ENCODE data around the gene GLS. TPM values are rescaled to one million over a fixed set of nuclear protein-coding genes. Genes with fewer than 3 reads are reported as not detected.

GLS gene
- total and polyA plus RNA-seq, 3 experiments from 2014 or later = 50.9 to 222 (median 209) TPM

DNA sequence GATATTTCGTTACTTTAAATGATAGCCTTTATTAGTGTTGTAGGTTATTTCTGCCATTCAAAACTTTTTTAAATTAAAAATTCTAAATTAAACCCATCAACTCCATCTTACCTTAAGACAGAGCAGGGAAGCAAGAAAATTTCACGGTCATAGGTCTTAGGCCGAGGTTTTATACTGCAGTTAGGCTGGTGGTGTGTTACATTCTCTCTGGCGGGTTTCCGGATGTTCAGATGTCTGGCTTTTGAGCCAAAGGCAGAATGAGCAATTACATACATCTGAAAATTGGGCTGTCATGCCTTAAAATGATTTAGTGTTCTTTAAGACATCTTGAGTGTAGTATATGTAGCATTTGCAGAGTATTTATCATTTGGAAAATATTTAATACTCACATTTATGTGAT, 27.9 kb downstream of the GLS start:
- Mint-ChIP-seq H3K4me1 (peaks cover 34 to 68% (median 57%) of the 10 kb centered on the region in 3 donors), H3K36me3 (peaks cover 4 to 68% (median 11%) of the 10 kb centered on the region in 3 donors), H3K9me3 (no peaks in the 10 kb centered on the region), H3K27me3 (peaks cover 0 to 1% of the 10 kb centered on the region in 2 donors), H3K27ac (no peak overlapping the region), H3K4me3 (no peak overlapping the region)
- Histone ChIP-seq H3K27me3 (ENCODE audit: insufficient read depth, low read length, poor library complexity, severe bottlenecking) (no peaks in the 10 kb centered on the region), H3K36me3 (ENCODE audit: insufficient read depth, low read length) (peaks cover 11% of the 10 kb centered on the region), H3K4me1 (ENCODE audit: insufficient read depth, low read length) (peaks cover 8% of the 10 kb centered on the region), H3K27ac (ENCODE audit: low read depth, low read length) (no peak overlapping the region), H3K4me3 (ENCODE audit: low read length) (no peak overlapping the region), H3K9me3 (ENCODE audit: low read length) (no peaks in the 10 kb centered on the region)
- DNase-seq = no peak
- ChIA-PET CTCF (no interaction called here), POLR2A (no interaction called here)

DNA sequence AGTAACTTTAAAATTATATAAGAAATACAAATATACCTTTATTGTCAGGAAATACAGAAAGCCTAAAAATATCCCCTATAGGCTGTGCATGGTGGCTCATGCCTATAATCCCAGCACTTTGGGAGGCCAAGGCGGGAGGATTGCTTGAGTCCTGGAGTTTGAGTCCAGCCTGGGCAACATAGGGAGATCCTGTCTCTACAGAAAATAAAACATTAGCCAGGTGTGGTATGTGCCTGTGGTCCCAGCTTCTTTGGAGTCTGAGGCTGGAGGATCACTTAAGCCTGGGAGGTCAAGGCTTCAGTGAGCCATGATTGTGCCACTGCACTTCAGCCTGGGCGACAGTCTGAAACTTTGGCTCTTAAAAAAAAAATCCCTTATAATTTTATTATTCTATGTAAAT, 29.1 kb downstream of the GLS start:
- POLR2A ChIA-PET = no interaction called here
- no peak overlapping the region for H3K4me3 Mint-ChIP-seq
- peaks cover 4 to 64% (median 12%) of the 10 kb centered on the region in 3 donors for H3K36me3 Mint-ChIP-seq
- DNase-seq = no peak
- CTCF ChIA-PET = no interaction called here
- Histone ChIP-seq H3K4me3 (ENCODE audit: low read length) (no peak overlapping the region), H3K4me1 (ENCODE audit: insufficient read depth, low read length) (peaks cover 8% of the 10 kb centered on the region), H3K36me3 (ENCODE audit: insufficient read depth, low read length) (peaks cover 4% of the 10 kb centered on the region), H3K9me3 (ENCODE audit: low read length) (no peaks in the 10 kb centered on the region), H3K27ac (ENCODE audit: low read depth, low read length) (no peak overlapping the region), H3K27me3 (ENCODE audit: insufficient read depth, low read length, poor library complexity, severe bottlenecking) (no peaks in the 10 kb centered on the region)
- H3K27me3 Mint-ChIP-seq = peaks cover 0 to 1% of the 10 kb centered on the region in 2 donors
- peaks cover 37 to 62% (median 58%) of the 10 kb centered on the region in 3 donors for H3K4me1 Mint-ChIP-seq
- H3K9me3 Mint-ChIP-seq = no peaks in the 10 kb centered on the region
- H3K27ac Mint-ChIP-seq = no peak overlapping the region

DNA sequence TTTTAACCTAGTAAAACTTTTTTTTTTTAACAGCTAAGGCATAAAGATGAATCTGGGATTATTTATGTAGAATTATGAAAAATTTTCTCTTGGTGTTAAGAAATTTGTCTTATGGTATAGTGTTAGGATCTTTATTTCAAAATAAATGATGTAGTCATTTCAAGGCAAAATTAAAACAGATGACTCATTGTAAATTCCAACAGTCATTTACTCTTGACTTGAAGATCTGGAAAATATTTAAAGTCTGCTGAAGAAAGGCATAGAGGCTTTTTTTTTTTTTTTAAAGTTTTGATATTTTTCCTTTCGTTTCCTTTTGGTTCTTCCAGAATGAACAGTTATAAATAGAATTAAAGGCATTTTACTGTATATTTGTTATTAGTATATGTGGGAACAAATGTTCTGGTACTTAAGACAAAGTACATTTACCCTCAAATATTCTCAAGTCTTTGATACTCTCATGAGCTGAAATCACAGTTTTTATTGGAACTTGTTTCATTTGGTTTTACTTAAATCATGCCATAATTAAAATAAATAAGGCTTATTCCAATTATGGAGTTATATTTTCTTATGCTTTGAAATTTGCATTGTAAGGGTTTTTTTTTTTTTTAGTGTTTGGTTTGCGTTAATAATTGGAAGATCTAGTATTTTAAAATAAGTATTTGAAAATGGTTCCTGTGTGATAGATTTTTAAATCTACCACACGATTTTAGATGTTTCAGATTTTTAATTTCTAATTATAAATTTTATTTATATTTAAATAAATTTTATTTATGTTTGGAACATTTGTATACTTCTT, 29.9 kb downstream of the GLS start:
- CTCF ChIA-PET = interaction anchor here (2.1 kb wide), 1 partner anchor 60 kb away, joined by 5 read pairs; no protein-coding TSS in a partner anchor
- no peak for DNase-seq
- H3K4me1 Mint-ChIP-seq = peaks cover 35 to 57% (median 55%) of the 10 kb centered on the region in 3 donors
- H3K27me3 ChIP-seq (ENCODE audit: insufficient read depth, low read length, poor library complexity, severe bottlenecking) = no peaks in the 10 kb centered on the region
- H3K36me3 ChIP-seq (ENCODE audit: insufficient read depth, low read length) = peaks cover 4% of the 10 kb centered on the region
- H3K27ac Mint-ChIP-seq = no peak overlapping the region
- no peak overlapping the region for H3K4me3 ChIP-seq (ENCODE audit: low read length)
- H3K4me1 ChIP-seq (ENCODE audit: insufficient read depth, low read length) = peaks cover 8% of the 10 kb centered on the region
- no peaks in the 10 kb centered on the region for H3K9me3 Mint-ChIP-seq
- no peak overlapping the region for H3K4me3 Mint-ChIP-seq
- POLR2A ChIA-PET = no interaction called here
- H3K27me3 Mint-ChIP-seq = peaks cover 0 to 1% of the 10 kb centered on the region in 2 donors
- no peak overlapping the region for H3K27ac ChIP-seq (ENCODE audit: low read depth, low read length)
- H3K36me3 Mint-ChIP-seq = peaks cover 4 to 60% (median 10%) of the 10 kb centered on the region in 3 donors
- H3K9me3 ChIP-seq (ENCODE audit: low read length) = no peaks in the 10 kb centered on the region

DNA sequence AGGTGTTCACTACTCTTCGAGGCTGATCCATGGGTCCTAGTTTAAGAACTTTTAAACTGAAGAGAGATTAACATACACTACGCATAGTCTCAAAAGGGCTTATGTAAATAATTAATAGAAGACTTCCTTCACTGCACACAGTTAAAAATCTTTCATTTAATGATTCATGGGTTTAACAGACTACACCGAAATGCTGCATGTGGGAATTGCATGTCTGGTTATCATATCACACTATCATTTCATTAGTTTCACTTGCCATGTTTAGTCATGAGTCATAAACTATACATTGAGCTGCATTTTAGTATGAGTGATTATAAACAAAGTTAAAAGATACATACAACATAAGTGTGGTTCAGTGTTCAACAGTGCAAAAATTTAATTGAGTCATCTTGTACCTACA, 31.2 kb downstream of the GLS start:
- Histone ChIP-seq H3K4me3 (ENCODE audit: low read length) (no peak overlapping the region), H3K9me3 (ENCODE audit: low read length) (no peaks in the 10 kb centered on the region), H3K27me3 (ENCODE audit: insufficient read depth, low read length, poor library complexity, severe bottlenecking) (no peaks in the 10 kb centered on the region), H3K36me3 (ENCODE audit: insufficient read depth, low read length) (peaks cover 4% of the 10 kb centered on the region), H3K4me1 (ENCODE audit: insufficient read depth, low read length) (peaks cover 8% of the 10 kb centered on the region), H3K27ac (ENCODE audit: low read depth, low read length) (no peak overlapping the region)
- no peak for DNase-seq
- no peaks in the 10 kb centered on the region for H3K9me3 Mint-ChIP-seq
- POLR2A ChIA-PET = no interaction called here
- H3K27ac Mint-ChIP-seq = peak overlapping the region in 6 of 8 donors; percentile 4 to 82 (median 45)
- H3K4me1 Mint-ChIP-seq = peaks cover 42 to 65% (median 63%) of the 10 kb centered on the region in 3 donors
- peak overlapping the region in 2 of 7 donors; percentile 3 to 12 for H3K4me3 Mint-ChIP-seq
- CTCF ChIA-PET = interaction anchor here (2.1 kb wide), 1 partner anchor 62 kb away, joined by 5 read pairs; no protein-coding TSS in a partner anchor
- H3K27me3 Mint-ChIP-seq = peaks cover 0 to 1% of the 10 kb centered on the region in 2 donors
- peaks cover 10 to 63% (median 17%) of the 10 kb centered on the region in 3 donors for H3K36me3 Mint-ChIP-seq

DNA sequence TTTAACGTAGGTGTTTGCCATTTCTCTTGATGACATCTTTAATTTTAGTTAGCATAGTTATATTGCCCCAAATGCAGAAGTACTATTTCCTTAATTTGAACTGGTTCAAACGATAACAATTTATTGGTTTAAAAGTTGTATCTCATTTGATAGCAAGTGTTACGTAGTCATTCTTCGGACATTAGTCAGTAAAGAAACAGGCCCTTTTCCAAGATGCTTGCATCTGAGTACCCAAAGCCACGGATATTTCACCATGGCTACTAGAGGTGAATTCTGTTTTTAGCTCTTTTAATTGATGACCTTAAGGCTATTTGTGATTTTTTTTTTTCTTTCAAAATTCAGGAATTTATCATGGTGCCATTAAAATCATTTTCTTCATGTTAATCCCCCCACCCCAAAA, 32.1 kb downstream of the GLS start:
- H3K9me3 ChIP-seq (ENCODE audit: low read length) = no peaks in the 10 kb centered on the region
- H3K27me3 Mint-ChIP-seq = peaks cover 0 to under 1% of the 10 kb centered on the region in 2 donors
- H3K27ac Mint-ChIP-seq = peak overlapping the region in 2 of 8 donors; percentile 13 to 49
- peaks cover 4% of the 10 kb centered on the region for H3K36me3 ChIP-seq (ENCODE audit: insufficient read depth, low read length)
- no peak for DNase-seq
- H3K36me3 Mint-ChIP-seq = peaks cover 15 to 67% (median 24%) of the 10 kb centered on the region in 3 donors
- H3K9me3 Mint-ChIP-seq = no peaks in the 10 kb centered on the region
- peaks cover 47 to 71% (median 69%) of the 10 kb centered on the region in 3 donors for H3K4me1 Mint-ChIP-seq
- H3K27ac ChIP-seq (ENCODE audit: low read depth, low read length) = no peak overlapping the region
- no peak overlapping the region for H3K4me3 Mint-ChIP-seq
- no peaks in the 10 kb centered on the region for H3K27me3 ChIP-seq (ENCODE audit: insufficient read depth, low read length, poor library complexity, severe bottlenecking)
- CTCF ChIA-PET = interaction anchor here (1.0 to 2.1 kb wide), 3 partner anchors 12 to 62 kb away, joined by 3 to 5 read pairs (median 4); no protein-coding TSS in a partner anchor
- H3K4me3 ChIP-seq (ENCODE audit: low read length) = no peak overlapping the region
- H3K4me1 ChIP-seq (ENCODE audit: insufficient read depth, low read length) = peaks cover 8% of the 10 kb centered on the region
- POLR2A ChIA-PET = no interaction called here

DNA sequence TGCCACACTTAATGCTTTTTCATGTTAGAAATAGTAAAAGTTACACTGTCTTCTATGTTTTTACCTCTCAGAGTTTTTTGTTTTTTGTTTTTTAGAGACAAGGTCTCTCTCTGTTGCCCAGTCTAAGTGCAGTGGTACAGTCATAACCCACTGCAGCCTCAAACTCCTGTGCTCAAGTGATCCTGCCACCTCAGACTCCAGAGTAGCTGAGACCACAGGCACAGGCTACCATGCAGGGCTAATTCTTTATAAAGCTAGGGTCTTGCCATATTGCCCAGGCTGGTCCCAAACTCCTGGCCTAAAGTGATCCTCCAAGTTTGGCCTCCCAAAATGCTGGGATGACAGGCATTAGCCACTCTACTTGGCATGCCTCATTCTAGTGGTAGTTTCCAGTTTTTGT, 33.1 kb downstream of the GLS start:
- Histone ChIP-seq H3K9me3 (ENCODE audit: low read length) (no peaks in the 10 kb centered on the region), H3K4me3 (ENCODE audit: low read length) (no peak overlapping the region), H3K4me1 (ENCODE audit: insufficient read depth, low read length) (peaks cover 8% of the 10 kb centered on the region), H3K27me3 (ENCODE audit: insufficient read depth, low read length, poor library complexity, severe bottlenecking) (no peaks in the 10 kb centered on the region), H3K36me3 (ENCODE audit: insufficient read depth, low read length) (peaks cover 4% of the 10 kb centered on the region), H3K27ac (ENCODE audit: low read depth, low read length) (no peak overlapping the region)
- CTCF ChIA-PET = interaction anchor here (1.0 to 1.5 kb wide), 2 partner anchors 13 to 21 kb away, joined by 3 to 4 read pairs; no protein-coding TSS in a partner anchor
- H3K4me3 Mint-ChIP-seq = no peak overlapping the region
- peak overlapping the region in 4 of 8 donors; percentile 11 to 80 (median 36) for H3K27ac Mint-ChIP-seq
- no peaks in the 10 kb centered on the region for H3K9me3 Mint-ChIP-seq
- H3K27me3 Mint-ChIP-seq = no peaks in the 10 kb centered on the region
- H3K36me3 Mint-ChIP-seq = peaks cover 17 to 70% (median 24%) of the 10 kb centered on the region in 3 donors
- H3K4me1 Mint-ChIP-seq = peaks cover 49 to 75% (median 73%) of the 10 kb centered on the region in 3 donors
- POLR2A ChIA-PET = no interaction called here
- no peak for DNase-seq

DNA sequence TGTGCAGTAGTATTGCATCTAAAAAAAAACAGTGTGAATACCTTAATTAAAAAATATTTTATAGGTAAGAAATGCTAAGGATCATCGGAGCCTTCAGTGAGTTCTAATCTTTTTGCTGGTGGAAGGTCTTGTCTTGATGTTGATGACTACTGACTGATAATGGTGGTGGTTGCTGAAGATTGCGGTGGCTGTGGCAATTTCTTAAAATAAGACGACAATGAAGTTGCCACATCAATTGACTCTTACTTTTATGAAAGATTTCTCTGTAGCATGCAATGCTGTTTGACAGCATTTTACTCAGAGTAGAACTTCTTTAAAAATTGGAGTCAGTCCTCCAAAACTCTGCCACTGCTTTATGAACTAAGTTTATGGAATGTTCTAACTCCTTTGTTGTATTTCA, 36.2 kb downstream of the GLS start:
- Histone ChIP-seq H3K36me3 (ENCODE audit: insufficient read depth, low read length) (peaks cover 11% of the 10 kb centered on the region), H3K4me1 (ENCODE audit: insufficient read depth, low read length) (peaks cover under 1% of the 10 kb centered on the region), H3K27ac (ENCODE audit: low read depth, low read length) (no peak overlapping the region), H3K27me3 (ENCODE audit: insufficient read depth, low read length, poor library complexity, severe bottlenecking) (no peaks in the 10 kb centered on the region), H3K9me3 (ENCODE audit: low read length) (no peaks in the 10 kb centered on the region), H3K4me3 (ENCODE audit: low read length) (no peak overlapping the region)
- ChIA-PET CTCF (interaction anchor here (1.7 kb wide), 1 partner anchor 67 kb away, joined by 6 read pairs; no protein-coding TSS in a partner anchor), POLR2A (no interaction called here)
- peak in 1 of 5 donors; percentile 45 for DNase-seq
- Mint-ChIP-seq H3K36me3 (peaks cover 17 to 67% (median 26%) of the 10 kb centered on the region in 3 donors), H3K27me3 (no peaks in the 10 kb centered on the region), H3K9me3 (no peaks in the 10 kb centered on the region), H3K4me1 (peaks cover 38 to 56% (median 54%) of the 10 kb centered on the region in 3 donors), H3K27ac (peak overlapping the region in 3 of 8 donors; percentile 17 to 61 (median 48)), H3K4me3 (no peak overlapping the region)

DNA sequence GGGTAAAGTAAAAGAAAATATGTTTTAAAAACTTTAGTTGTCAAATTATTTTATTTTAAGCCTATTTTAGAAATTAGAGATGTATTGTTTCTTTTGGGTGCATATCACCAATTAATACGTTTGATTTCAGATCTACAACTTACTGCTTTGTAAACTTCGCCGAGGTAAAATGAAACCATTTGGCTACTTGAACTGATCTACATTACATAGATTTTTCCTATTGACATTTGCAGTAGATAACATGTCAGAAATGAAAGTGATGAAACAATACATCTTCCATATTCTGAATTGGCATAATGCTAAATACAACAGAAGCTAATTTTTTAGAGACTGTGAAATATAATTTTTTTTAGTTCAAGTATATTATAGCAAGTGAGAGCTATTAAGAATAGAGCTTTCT, 39.5 kb downstream of the GLS start:
- H3K4me1 Mint-ChIP-seq = peaks cover 39 to 49% (median 49%) of the 10 kb centered on the region in 3 donors
- POLR2A ChIA-PET = no interaction called here
- no peak overlapping the region for H3K4me3 ChIP-seq (ENCODE audit: low read length)

More for the DNA sequence above, 39.5 kb downstream of the GLS start:
- CTCF ChIA-PET = interaction anchor here (1.5 kb wide), 1 partner anchor 70 kb away, joined by 3 read pairs; no protein-coding TSS in a partner anchor
- H3K36me3 ChIP-seq (ENCODE audit: insufficient read depth, low read length) = peaks cover 27% of the 10 kb centered on the region
- no peak overlapping the region for H3K4me3 Mint-ChIP-seq
- H3K36me3 Mint-ChIP-seq = peaks cover 25 to 76% (median 35%) of the 10 kb centered on the region in 3 donors
- DNase-seq = no peak
- no peak overlapping the region for H3K27ac ChIP-seq (ENCODE audit: low read depth, low read length)
- peak overlapping the region in 1 of 8 donors; percentile 47 for H3K27ac Mint-ChIP-seq
- no peaks in the 10 kb centered on the region for H3K4me1 ChIP-seq (ENCODE audit: insufficient read depth, low read length)
- no peaks in the 10 kb centered on the region for H3K27me3 ChIP-seq (ENCODE audit: insufficient read depth, low read length, poor library complexity, severe bottlenecking)
- no peaks in the 10 kb centered on the region for H3K9me3 ChIP-seq (ENCODE audit: low read length)
- H3K9me3 Mint-ChIP-seq = no peaks in the 10 kb centered on the region
- no peaks in the 10 kb centered on the region for H3K27me3 Mint-ChIP-seq
